Measurements from ENCODE around the gene EDDM3A.

EDDM3A gene

GRCh38 chr14:20697273-20698017 lies 48.2 kb upstream of the EDDM3A start (continued):
- TF ChIP-seq TSHZ1 (tag by site-specific recombination; IDR thresholded peaks at IDR 0.05; ENCODE audit: borderline replicate concordance) (no peak), PRDM1 (tag by site-specific recombination; IDR thresholded peaks at IDR 0.05) (no peak), INSM2 (tag by site-specific recombination; IDR thresholded peaks at IDR 0.05) (no peak), ZFP3 (tag by site-specific recombination; IDR thresholded peaks at IDR 0.05; ENCODE audit: low read depth) (no peak), KLF16 (tag by site-specific recombination; IDR thresholded peaks at IDR 0.05) (no peak)

- Histone ChIP-seq H3K4me3 (ENCODE audit: low read depth, low read length) (no peak overlapping the region), H3K9me3 (ENCODE audit: control insufficient read depth, insufficient read depth, low read depth, low read length) (no peaks in the 10 kb centered on the region), H3K36me3 (ENCODE audit: control insufficient read depth in 2 of 2, insufficient read depth in 1 of 2, low read length in 2 of 2) (no peaks in the 10 kb centered on the region), H3K27ac (ENCODE audit: extremely low read depth, low read depth, low read length) (no peak overlapping the region), H3K4me1 (ENCODE audit: control insufficient read depth, insufficient read depth, low read length) (no peaks in the 10 kb centered on the region)
- TF ChIP-seq KLF10 (tag by site-specific recombination; IDR thresholded peaks at IDR 0.05) = no peak
- TF ChIP-seq ZNF560 (tag by site-specific recombination; IDR thresholded peaks at IDR 0.05; ENCODE audit: borderline replicate concordance) = no peak
- TF ChIP-seq ZNF529 (tag by site-specific recombination; IDR thresholded peaks at IDR 0.05; ENCODE audit: insufficient replicate concordance) = no peak
- TF ChIP-seq SALL2 (tag by site-specific recombination; IDR thresholded peaks at IDR 0.05; ENCODE audit: borderline replicate concordance) = no peak
- TF ChIP-seq, protein P1, sequence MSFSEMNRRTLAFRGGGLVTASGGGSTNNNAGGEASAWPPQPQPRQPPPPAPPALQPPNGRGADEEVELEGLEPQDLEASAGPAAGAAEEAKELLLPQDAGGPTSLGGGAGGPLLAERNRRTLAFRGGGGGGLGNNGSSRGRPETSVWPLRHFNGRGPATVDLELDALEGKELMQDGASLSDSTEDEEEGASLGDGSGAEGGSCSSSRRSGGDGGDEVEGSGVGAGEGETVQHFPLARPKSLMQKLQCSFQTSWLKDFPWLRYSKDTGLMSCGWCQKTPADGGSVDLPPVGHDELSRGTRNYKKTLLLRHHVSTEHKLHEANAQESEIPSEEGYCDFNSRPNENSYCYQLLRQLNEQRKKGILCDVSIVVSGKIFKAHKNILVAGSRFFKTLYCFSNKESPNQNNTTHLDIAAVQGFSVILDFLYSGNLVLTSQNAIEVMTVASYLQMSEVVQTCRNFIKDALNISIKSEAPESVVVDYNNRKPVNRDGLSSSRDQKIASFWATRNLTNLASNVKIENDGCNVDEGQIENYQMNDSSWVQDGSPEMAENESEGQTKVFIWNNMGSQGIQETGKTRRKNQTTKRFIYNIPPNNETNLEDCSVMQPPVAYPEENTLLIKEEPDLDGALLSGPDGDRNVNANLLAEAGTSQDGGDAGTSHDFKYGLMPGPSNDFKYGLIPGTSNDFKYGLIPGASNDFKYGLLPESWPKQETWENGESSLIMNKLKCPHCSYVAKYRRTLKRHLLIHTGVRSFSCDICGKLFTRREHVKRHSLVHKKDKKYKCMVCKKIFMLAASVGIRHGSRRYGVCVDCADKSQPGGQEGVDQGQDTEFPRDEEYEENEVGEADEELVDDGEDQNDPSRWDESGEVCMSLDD (tag by site-specific recombination; IDR thresholded peaks at IDR 0.05) = no peak
- no peak for TF ChIP-seq ZNF223 (tag by site-specific recombination; IDR thresholded peaks at IDR 0.05)
- TF ChIP-seq YY1 (tag by site-specific recombination; IDR thresholded peaks at IDR 0.05) = no peak
- no peak for TF ChIP-seq ZNF555 (tag by site-specific recombination; conservative IDR thresholded peaks at IDR 0.05)
- no peak for TF ChIP-seq RBAK (tag by site-specific recombination; IDR thresholded peaks at IDR 0.05)
- no peak for TF ChIP-seq ZNF660 (tag by site-specific recombination; IDR thresholded peaks at IDR 0.05)
- TF ChIP-seq ZNF112 (tag by site-specific recombination; IDR thresholded peaks at IDR 0.05) = no peak
- ChIA-PET POLR2A (no interaction called here), CTCF (interaction anchor here (0.6 to 5.1 kb wide), 19 partner anchors 9 to 432 kb away, joined by 3 to 44 read pairs (median 5); no protein-coding TSS in a partner anchor)
Measured at GRCh38 chr14:20698018-20698329, 47.7 kb upstream of the EDDM3A start.

All from HEK293 (cell line).